ENCODE measurements around the gene E2F1. TPM values are rescaled to one million over a fixed set of nuclear protein-coding genes. Genes with fewer than 3 reads are reported as not detected.

The E2F1 gene
- polyA plus RNA-seq, 1 experiment = 2.6 TPM

- Histone ChIP-seq H3K27me3 (ENCODE audit: control insufficient read depth, insufficient read depth, low read length) (no peaks in the 10 kb centered on the region), H3K27ac (ENCODE audit: low read depth, low read length) (peak overlapping the region; percentile 25), H3K4me3 (ENCODE audit: low read depth, low read length) (no peak overlapping the region), H3K9me3 (ENCODE audit: control insufficient read depth, insufficient read depth, low read length) (no peaks in the 10 kb centered on the region)
- POLR2A ChIA-PET = interaction anchor here (1.0 to 1.7 kb wide), 3 partner anchors 10 to 15 kb away, joined by 4 to 10 read pairs (median 5); partner anchors contain the start of gene ACTL10
- CTCF ChIA-PET = interaction anchor here (0.6 to 2.8 kb wide), 15 partner anchors 10 to 277 kb away, joined by 3 to 13 read pairs (median 4); partner anchors contain the start of genes ACTL10 and C20orf144
- peak; percentile 97 for TF ChIP-seq CTCF (IDR thresholded peaks at IDR 0.05; ENCODE audit: low read depth, low read length)
- no peak for DNase-seq (ENCODE audit: low read depth, low spot score)
Observed at GRCh38 chr20:33653218-33653899, 32.8 kb downstream of the E2F1 start.

DNA sequence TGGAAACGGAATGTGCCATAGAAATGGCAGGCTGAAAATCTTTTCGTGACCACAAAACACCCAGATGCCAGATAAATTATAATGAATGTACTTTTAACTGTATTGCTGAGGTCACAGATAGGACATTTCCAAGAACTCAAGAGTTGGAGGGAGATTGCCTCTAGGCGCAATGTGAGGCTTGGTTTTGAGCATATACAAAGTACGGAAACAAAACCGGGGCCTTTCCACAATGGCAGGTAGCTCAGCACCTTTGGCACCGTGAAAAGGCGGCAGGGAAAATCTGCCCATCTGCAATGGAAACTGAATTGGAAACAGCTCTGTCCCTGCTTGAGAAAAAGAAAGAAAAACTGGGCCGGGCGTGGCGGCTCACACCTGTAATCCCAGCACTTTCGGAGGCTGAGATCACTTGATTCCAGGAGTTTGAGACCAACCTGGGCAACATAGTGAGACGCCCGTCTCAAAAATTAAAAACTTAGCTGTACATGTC is 34.6 kb downstream of the E2F1 start:
- H3K4me3 ChIP-seq (ENCODE audit: low read depth, low read length) = no peak overlapping the region
- ChIA-PET POLR2A (interaction anchor here (0.6 kb wide), 1 partner anchor 1226 kb away, joined by 7 read pairs; no protein-coding TSS in a partner anchor), CTCF (interaction anchor here (1.1 to 1.4 kb wide), 2 partner anchors 191 to 194 kb away, joined by 4 read pairs; no protein-coding TSS in a partner anchor)
- no peaks in the 10 kb centered on the region for H3K9me3 ChIP-seq (ENCODE audit: control insufficient read depth, insufficient read depth, low read length)
- no peak for TF ChIP-seq CTCF (IDR thresholded peaks at IDR 0.05; ENCODE audit: low read depth, low read length)
- no peak for DNase-seq (ENCODE audit: low read depth, low spot score)
- H3K27ac ChIP-seq (ENCODE audit: low read depth, low read length) = no peak overlapping the region
- no peaks in the 10 kb centered on the region for H3K27me3 ChIP-seq (ENCODE audit: control insufficient read depth, insufficient read depth, low read length)

DNA sequence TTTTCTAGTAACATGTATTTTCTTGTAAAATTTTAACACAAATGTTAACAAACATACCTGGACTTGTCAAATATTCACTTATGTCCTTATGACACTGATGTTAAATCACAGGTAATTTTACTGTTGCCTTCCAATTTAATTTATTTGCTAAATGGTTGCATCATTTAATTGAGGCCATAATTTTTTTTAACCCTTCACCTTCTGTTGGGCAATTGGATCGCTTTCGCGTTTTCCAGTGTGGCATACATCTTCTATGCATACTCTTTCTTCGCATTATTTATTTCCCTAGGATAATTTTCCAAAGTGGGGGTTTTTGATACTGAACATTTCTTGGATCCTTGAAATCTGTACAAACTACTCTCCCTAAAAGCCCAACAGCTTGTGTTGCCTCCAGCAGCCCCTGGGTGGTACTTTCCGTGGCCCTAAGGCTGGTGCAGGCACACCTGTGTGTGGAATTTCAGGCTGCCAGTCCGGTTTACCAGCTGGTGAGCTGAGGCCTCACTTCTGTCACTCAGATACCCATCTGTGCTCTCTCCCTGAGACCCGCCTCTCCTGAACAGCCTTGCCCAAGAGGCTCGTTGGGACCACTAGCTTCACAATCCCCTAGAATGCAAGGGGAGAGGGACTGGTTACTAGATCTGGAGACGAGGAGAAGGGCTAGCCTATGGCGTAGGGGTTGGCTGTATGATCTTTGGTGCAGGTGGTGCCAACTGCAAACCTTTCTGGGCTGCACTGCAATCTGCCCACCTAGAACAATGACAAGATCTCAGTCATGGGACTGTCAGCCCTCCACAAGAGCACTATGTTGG is 35.2 kb downstream of the E2F1 start:
- POLR2A ChIA-PET = no interaction called here
- no peak overlapping the region for H3K27ac ChIP-seq (ENCODE audit: low read depth, low read length)
- no peaks in the 10 kb centered on the region for H3K9me3 ChIP-seq (ENCODE audit: control insufficient read depth, insufficient read depth, low read length)
- no peak overlapping the region for H3K4me3 ChIP-seq (ENCODE audit: low read depth, low read length)
- no peak for TF ChIP-seq CTCF (IDR thresholded peaks at IDR 0.05; ENCODE audit: low read depth, low read length)
- DNase-seq (ENCODE audit: low read depth, low spot score) = no peak
- no peaks in the 10 kb centered on the region for H3K27me3 ChIP-seq (ENCODE audit: control insufficient read depth, insufficient read depth, low read length)
- CTCF ChIA-PET = interaction anchor here (1.1 kb wide), 1 partner anchor 191 kb away, joined by 4 read pairs; no protein-coding TSS in a partner anchor

- no peaks in the 10 kb centered on the region for H3K27me3 ChIP-seq (ENCODE audit: control insufficient read depth, insufficient read depth, low read length)
- no peaks in the 10 kb centered on the region for H3K9me3 ChIP-seq (ENCODE audit: control insufficient read depth, insufficient read depth, low read length)
- ChIA-PET POLR2A (no interaction called here), CTCF (no interaction called here)
- H3K27ac ChIP-seq (ENCODE audit: low read depth, low read length) = no peak overlapping the region
- H3K4me3 ChIP-seq (ENCODE audit: low read depth, low read length) = no peak overlapping the region
- no peak for TF ChIP-seq CTCF (IDR thresholded peaks at IDR 0.05; ENCODE audit: low read depth, low read length)
- no peak for DNase-seq (ENCODE audit: low read depth, low spot score)
Observed at GRCh38 chr20:33650111-33650752, 36.0 kb downstream of the E2F1 start.

All from AG04450 (cell line).